ENCODE measurements around the gene CEBPB.

- no peak for TF ChIP-seq POLR2A (IDR thresholded peaks at IDR 0.05)
- no peak for TF ChIP-seq CTCF (IDR thresholded peaks at IDR 0.05)
Measured at GRCh38 chr20:50211091-50211490, 20.5 kb downstream of the CEBPB start.

Measured in heart left ventricle (tissue), 13 donors.